IMR-90 (cell line): ENCODE measurements around the gene FUT8. TPM values are rescaled to one million over a fixed set of nuclear protein-coding genes. Genes with fewer than 3 reads are reported as not detected.

ENCODE experiments used
- ATAC-seq: fragments of 200-7000 bp; cut with Tn5 transposase; 2 replicates; pipeline ENCODE4 v1.9.1; 2020; ENCODE audit warnings: low read depth, mild to moderate bottlenecking, moderate library complexity
- BruUV-seq: library from RNA; stranded (reverse); fragments of 400-500 nt; replicated peaks from 2 replicates; lab custom pipeline; 2021; lab: Mats Ljungman, UMichigan
- CTCF ChIA-PET: fragments of 300-600 bp; formaldehyde crosslinking; extraction: SDS; loops from one replicate; lab custom pipeline; 2021; ENCODE audit warnings: antibody characterized with exemption; lab: Yijun Ruan, JAX
- POLR2A ChIA-PET: fragments of 300-600 bp; sonication (Branson Sonifier 250); formaldehyde crosslinking; loops from one replicate; lab custom pipeline; 2022; ENCODE audit warnings: antibody characterized with exemption; ENCODE audit not compliant: unreplicated experiment; lab: Charles Lee
- DNase-seq: peaks from one replicate; pipeline ENCODE4 v3.0.0; 2013
- H2AFZ ChIP-seq: replicated peaks from 2 replicates; pipeline ENCODE3; 2013; ENCODE audit warnings: low read length, mild to moderate bottlenecking; ENCODE audit not compliant: poor library complexity
- H2AK5ac ChIP-seq: 2 replicates; pipeline ENCODE4 v1.6.1; 2013; ENCODE audit warnings: low read depth, low read length, inconsistent platforms
- H2AK9ac ChIP-seq: replicated peaks from 2 replicates; pipeline ENCODE3; 2013; ENCODE audit warnings: mild to moderate bottlenecking, low read depth, low read length, moderate library complexity; ENCODE audit not compliant: poor library complexity
- H2BK120ac ChIP-seq: 2 replicates; pipeline ENCODE4 v1.6.1; 2013; ENCODE audit warnings: low read depth, low read length, inconsistent platforms
- H2BK15ac ChIP-seq: 3 replicates; pipeline ENCODE4 v1.6.1; 2013; ENCODE audit warnings: low read depth, low read length, inconsistent platforms
- H2BK20ac ChIP-seq: 2 replicates; pipeline ENCODE4 v1.6.1; 2013; ENCODE audit warnings: low read depth, mild to moderate bottlenecking, inconsistent platforms, low read length, moderate library complexity
- H2BK5ac ChIP-seq: 2 replicates; pipeline ENCODE4 v1.6.1; 2013; ENCODE audit warnings: mild to moderate bottlenecking, low read depth, low read length, inconsistent platforms; ENCODE audit not compliant: poor library complexity, severe bottlenecking
- H3K14ac ChIP-seq: replicated peaks from 2 replicates; pipeline ENCODE4 v1.6.1; 2013; ENCODE audit warnings: low read depth, low read length, inconsistent platforms
- H3K18ac ChIP-seq: 2 replicates; pipeline ENCODE4 v1.6.1; 2013; ENCODE audit warnings: low read depth, low read length, control low read depth
- H3K23ac ChIP-seq: 2 replicates; pipeline ENCODE4 v1.6.1; 2013; ENCODE audit warnings: low read depth, low read length, inconsistent platforms
- H3K27ac ChIP-seq: 2 replicates; pipeline ENCODE4 v1.5.1; 2013; ENCODE audit warnings: mild to moderate bottlenecking, control low read depth, low read length; ENCODE audit not compliant: insufficient read depth
- H3K27me3 ChIP-seq: 2 replicates; pipeline ENCODE4 v1.6.1; 2013; ENCODE audit warnings: low read length; ENCODE audit not compliant: control insufficient read depth, insufficient read depth
- H3K36me3 ChIP-seq: 2 replicates; pipeline ENCODE4 v1.6.1; 2013; ENCODE audit warnings: low read length, mixed read lengths; ENCODE audit not compliant: control insufficient read depth, insufficient read depth
- H3K4ac ChIP-seq: 2 replicates; pipeline ENCODE4 v1.6.1; 2013; ENCODE audit warnings: low read depth, low read length, inconsistent platforms
- H3K4me1 ChIP-seq: 2 replicates; pipeline ENCODE4 v1.6.1; 2013; ENCODE audit warnings: low read length, mixed read lengths; ENCODE audit not compliant: control insufficient read depth, insufficient read depth
- H3K4me2 ChIP-seq: 2 replicates; pipeline ENCODE4 v1.6.1; 2013; ENCODE audit warnings: low read depth, mild to moderate bottlenecking, control low read depth, low read length, moderate library complexity
- H3K4me3 ChIP-seq: 2 replicates; pipeline ENCODE4 v1.5.1; 2013; ENCODE audit warnings: low read depth, mild to moderate bottlenecking, control low read depth, low read length, moderate library complexity; ENCODE audit not compliant: insufficient read depth
- H3K56ac ChIP-seq: 2 replicates; pipeline ENCODE4 v1.6.1; 2013; ENCODE audit warnings: low read length, inconsistent platforms; ENCODE audit not compliant: insufficient read depth; ENCODE audit errors: extremely low read depth
- H3K79me1 ChIP-seq, 2 experiments: 2 replicates each; pipeline ENCODE4 v1.6.1; 2013; ENCODE audit warnings: low read length in 2 of 2, inconsistent platforms in 1 of 2, low read depth in 1 of 2
- H3K9ac ChIP-seq: 2 replicates; pipeline ENCODE4 v1.6.1; 2013; ENCODE audit warnings: low read depth, low read length, control low read depth
- H3K9me1 ChIP-seq: 2 replicates; pipeline ENCODE4 v1.6.1; 2013; ENCODE audit warnings: low read length, inconsistent platforms; ENCODE audit not compliant: insufficient read depth
- H3K9me3 ChIP-seq: 2 replicates; pipeline ENCODE4 v1.6.1; 2013; ENCODE audit warnings: low read length; ENCODE audit not compliant: control insufficient read depth, insufficient read depth
- H4K20me1 ChIP-seq: 2 replicates; pipeline ENCODE4 v1.6.1; 2013; ENCODE audit warnings: low read length, inconsistent platforms; ENCODE audit not compliant: insufficient read depth
- H4K5ac ChIP-seq: 2 replicates; pipeline ENCODE4 v1.6.1; 2013; ENCODE audit warnings: mild to moderate bottlenecking, low read depth, low read length, control low read depth
- H4K8ac ChIP-seq, 2 experiments: 2 replicates each; pipeline ENCODE4 v1.6.1; 2013; ENCODE audit warnings: low read depth in 2 of 2, low read length in 2 of 2, control low read depth in 1 of 2, inconsistent platforms in 1 of 2
- H4K91ac ChIP-seq: 2 replicates; pipeline ENCODE4 v1.6.1; 2013; ENCODE audit warnings: low read depth, low read length, inconsistent platforms; ENCODE audit not compliant: insufficient read depth
- CEBPB ChIP-seq: IDR thresholded peaks from 2 replicates; pipeline ENCODE4 v1.6.1; 2012; ENCODE audit warnings: low read depth, low read length, improper control_type of control experiment
- CTCF ChIP-seq: conservative IDR thresholded peaks from 2 replicates; pipeline ENCODE4 v1.5.1; 2012; ENCODE audit warnings: mild to moderate bottlenecking, low read depth, low read length, improper control_type of control experiment
- MAZ ChIP-seq: IDR thresholded peaks from 2 replicates; pipeline ENCODE4 v1.6.1; 2012; ENCODE audit warnings: low read depth, mild to moderate bottlenecking, low read length, improper control_type of control experiment, moderate library complexity, borderline replicate concordance
- POLR2A ChIP-seq: IDR thresholded peaks from 2 replicates; pipeline ENCODE4 v1.6.1; 2012; ENCODE audit warnings: mild to moderate bottlenecking, low read depth, low read length
- RFX5 ChIP-seq: IDR thresholded peaks from 2 replicates; pipeline ENCODE4 v1.8.0; 2012; ENCODE audit warnings: low read depth, mild to moderate bottlenecking, low read length, moderate library complexity
- WGBS, 2 experiments: methylation state at CpG; one replicate each; pipeline versions ENCODE4 v1.1.5 to v1.1.7; 2013; ENCODE audit warnings: missing lambda C conversion rate in 2 of 2; ENCODE audit not compliant: insufficient read length in 1 of 2; ENCODE audit errors: extremely low coverage in 2 of 2; 5-methylcytosine and 5-hydroxymethylcytosine counted together
- dilution Hi-C: fragments of 300-500 bp; cut with HindIII; formaldehyde crosslinking; loops from one replicate; pipeline ENCODE4 v1.14.3; 2018; ENCODE audit warnings: low sequenced_read_pairs; ENCODE audit not compliant: unreplicated experiment
- in situ Hi-C: fragments of 300-500 bp; cut with MboI; formaldehyde crosslinking; loops from 3 replicates; pipeline ENCODE4 v1.14.3; 2019; ENCODE audit warnings: low sequenced_read_pairs, inconsistent platforms, mixed read lengths
- intact Hi-C: fragments of 100-400 bp; cut with micrococcal nuclease; formaldehyde crosslinking; loops from 2 replicates; pipeline ENCODE4 v1.10.0; 2022
- polyA plus RNA-seq, 3 experiments: library from polyadenylated mRNA; depleted of rRNA; stranded (reverse); fragments of >200 nt; gene quantifications; 2 replicates each; pipeline ENCODE4 v1.2.3, GENCODE V29; 2012; ENCODE audit warnings: low replicate concordance in 1 of 3
- total RNA-seq: library from RNA; depleted of rRNA; stranded (reverse); fragments of >200 nt; gene quantifications from 2 replicates; pipeline ENCODE4 v1.2.3, GENCODE V29; 2012
- TF ChIP-seq, protein P1 (sequence below): fragments of 150-350 bp; IDR thresholded peaks from 2 replicates; pipeline ENCODE4 v1.6.1; 2016; ENCODE audit warnings: low read depth, mild to moderate bottlenecking, low read length, moderate library complexity, borderline replicate concordance

The FUT8 gene
- total and polyA plus RNA-seq, 2 of the 4 experiments (the other 2 are of a cell fraction), result 15.6 to 72.9 TPM

DNA sequence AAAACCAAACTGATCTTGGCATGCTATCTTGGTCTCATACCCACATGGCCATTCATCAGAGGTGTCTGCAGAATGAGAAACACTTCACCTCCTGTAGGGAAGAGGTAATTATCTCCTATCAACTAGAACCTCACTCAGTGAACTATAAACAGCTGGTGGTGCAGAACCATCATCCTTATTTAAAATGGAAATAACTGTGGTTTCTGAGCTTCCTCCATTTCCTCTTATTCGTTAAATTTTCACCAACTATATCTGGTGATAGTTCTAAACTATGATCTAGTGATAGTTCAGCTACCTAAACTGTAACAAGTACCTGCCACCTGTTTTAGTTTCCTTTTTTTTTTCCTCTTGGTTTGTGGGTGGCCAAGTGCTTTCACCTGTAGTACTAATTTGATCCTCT is 218.5 kb downstream of the FUT8 start:
- Histone ChIP-seq H2BK20ac (no peak overlapping the region), H3K9me3 (no peaks in the 10 kb centered on the region), H3K36me3 (no peaks in the 10 kb centered on the region), H3K56ac (no peak overlapping the region), H2BK5ac (no peak overlapping the region), H4K91ac (no peak overlapping the region), H4K20me1 (no peaks in the 10 kb centered on the region), H2AK9ac (no peak overlapping the region), H3K27me3 (no peaks in the 10 kb centered on the region), H3K9me1 (no peaks in the 10 kb centered on the region), H3K4ac (no peak overlapping the region), H4K5ac (no peak overlapping the region), H3K9ac (no peak overlapping the region), H3K79me1 (no peaks in the 10 kb centered on the region; a peak in 1 of 4 replicates), H4K8ac (no peak overlapping the region), H3K4me1 (no peaks in the 10 kb centered on the region), H3K23ac (no peak overlapping the region), H2AK5ac (no peak overlapping the region), H3K14ac (no peak overlapping the region), H2BK120ac (no peak overlapping the region), H3K27ac (no peak overlapping the region), H3K4me2 (no peak overlapping the region), H2BK15ac (no peak overlapping the region), H2AFZ (no peak overlapping the region), H3K18ac (no peak overlapping the region), H3K4me3 (no peak overlapping the region)
- ATAC-seq, result no peak
- ChIA-PET POLR2A (no interaction called here), CTCF (interaction anchor here (0.9 kb wide), 1 partner anchor 203 kb away, joined by 4 read pairs; no protein-coding TSS in a partner anchor)
- dilution Hi-C loops (no loop called here), in situ Hi-C loops (no loop called here), intact Hi-C loops (no loop called here)
- TF ChIP-seq CTCF (no peak), POLR2A (no peak), RFX5 (no peak), CEBPB (no peak), MAZ (no peak)
- TF ChIP-seq, protein P1, sequence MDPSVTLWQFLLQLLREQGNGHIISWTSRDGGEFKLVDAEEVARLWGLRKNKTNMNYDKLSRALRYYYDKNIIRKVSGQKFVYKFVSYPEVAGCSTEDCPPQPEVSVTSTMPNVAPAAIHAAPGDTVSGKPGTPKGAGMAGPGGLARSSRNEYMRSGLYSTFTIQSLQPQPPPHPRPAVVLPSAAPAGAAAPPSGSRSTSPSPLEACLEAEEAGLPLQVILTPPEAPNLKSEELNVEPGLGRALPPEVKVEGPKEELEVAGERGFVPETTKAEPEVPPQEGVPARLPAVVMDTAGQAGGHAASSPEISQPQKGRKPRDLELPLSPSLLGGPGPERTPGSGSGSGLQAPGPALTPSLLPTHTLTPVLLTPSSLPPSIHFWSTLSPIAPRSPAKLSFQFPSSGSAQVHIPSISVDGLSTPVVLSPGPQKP, result no peak
- DNase-seq, result no peak
- WGBS, 2 experiments, result no CpG with 5 or more reads among the region's 1 CpG
- BruUV-seq, result no TSS peak
